HG02678 (cell line): ENCODE data around the gene SLC25A23.
"Not testable (repeated sequence)": the region's sequence is repeated elsewhere in the genome, so short reads cannot be mapped to it uniquely, and the experiment has no call there.

Experiments
- ATAC-seq: cut with Tn5 transposase; IDR thresholded peaks from one replicate; pipeline ENCODE4 v1.9.1; 2021; ENCODE audit warnings: mild to moderate bottlenecking, moderate library complexity; ENCODE audit not compliant: unreplicated experiment

Gene SLC25A23

GRCh38 chr19:6457958-6458694 lies 1.5 kb downstream of the SLC25A23 start:
- ATAC-seq, result no peak

GRCh38 chr19:6455924-6456323 lies 3.7 kb downstream of the SLC25A23 start:
- no peak for ATAC-seq

GRCh38 chr19:6453951-6454565 lies 5.5 kb downstream of the SLC25A23 start:
- no peak for ATAC-seq

GRCh38 chr19:6452899-6453298 lies 6.7 kb downstream of the SLC25A23 start:
- no peak for ATAC-seq

- no peak for ATAC-seq
These were observed 7.4 kb downstream of the SLC25A23 start for GRCh38 chr19:6452223-6452614.

- ATAC-seq, result no peak
These were observed 7.9 kb downstream of the SLC25A23 start for GRCh38 chr19:6451583-6452222.

- no peak for ATAC-seq
These were observed 9.4 kb downstream of the SLC25A23 start for GRCh38 chr19:6450166-6450565.

- no peak for ATAC-seq
These were observed 11.5 kb downstream of the SLC25A23 start for GRCh38 chr19:6448045-6448444.

- no peak for ATAC-seq
These were observed 13.1 kb downstream of the SLC25A23 start for GRCh38 chr19:6446452-6446851.

- no peak for ATAC-seq
These were observed 15.6 kb downstream of the SLC25A23 start for GRCh38 chr19:6443986-6444385.

GRCh38 chr19:6442087-6442688 lies 17.4 kb downstream of the SLC25A23 start:
- ATAC-seq, result no peak

GRCh38 chr19:6440905-6441304 lies 18.7 kb downstream of the SLC25A23 start:
- ATAC-seq, result no peak

- ATAC-seq, result no peak
These were observed 19.8 kb downstream of the SLC25A23 start for GRCh38 chr19:6439743-6440142.

- ATAC-seq, result no peak
These were observed 25.9 kb downstream of the SLC25A23 start, which contains the start of gene SLC25A41 for GRCh38 chr19:6433663-6434062. Gene SLC25A41 (minus strand): TSS chr19:6433763. CDS start chr19:6433693, 70 bp downstream.

GRCh38 chr19:6433165-6433564 lies 26.4 kb downstream of the SLC25A23 start:
- no peak for ATAC-seq

GRCh38 chr19:6431891-6432290 lies 27.7 kb downstream of the SLC25A23 start:
- ATAC-seq, result no peak

GRCh38 chr19:6429419-6430221 lies 30.0 kb downstream of the SLC25A23 start:
- ATAC-seq, result no peak

GRCh38 chr19:6428692-6429418 lies 30.7 kb downstream of the SLC25A23 start:
- ATAC-seq, result not testable (repeated sequence)

- ATAC-seq, result no peak
These were observed 32.5 kb downstream of the SLC25A23 start for GRCh38 chr19:6427131-6427530.
